MV-4-11 (cell line): ENCODE measurements around the gene KCNQ4.

Source experiments
- DNase-seq: peaks from one replicate; lab custom pipeline; 2025; lab: John Stamatoyannopoulos, UW

KCNQ4 gene

GRCh38 chr1:40820251-40820797, 36.7 kb downstream of the KCNQ4 start:
- peak; percentile 60 for DNase-seq

- no peak for DNase-seq
These were observed 37.5 kb downstream of the KCNQ4 start for GRCh38 chr1:40820911-40821693.

GRCh38 chr1:40822890-40823289, 39.3 kb downstream of the KCNQ4 start:
- no peak for DNase-seq

GRCh38 chr1:40823345-40823744, 39.8 kb downstream of the KCNQ4 start:
- no peak for DNase-seq

GRCh38 chr1:40823983-40824382, 40.4 kb downstream of the KCNQ4 start:
- DNase-seq: no peak

- no peak for DNase-seq
These were observed 41.2 kb downstream of the KCNQ4 start for GRCh38 chr1:40824591-40825434.

- DNase-seq: peak; percentile 21
These were observed 41.8 kb downstream of the KCNQ4 start for GRCh38 chr1:40825435-40825788.

GRCh38 chr1:40825996-40826395, 42.4 kb downstream of the KCNQ4 start:
- DNase-seq: no peak

GRCh38 chr1:40829631-40830245, 46.2 kb downstream of the KCNQ4 start:
- DNase-seq: no peak

- no peak for DNase-seq
These were observed 46.9 kb downstream of the KCNQ4 start for GRCh38 chr1:40830419-40830943.

GRCh38 chr1:40831001-40831732, 47.6 kb downstream of the KCNQ4 start:
- no peak for DNase-seq

- DNase-seq: no peak
These were observed 50.4 kb downstream of the KCNQ4 start for GRCh38 chr1:40833979-40834378.

GRCh38 chr1:40834968-40835545, 51.5 kb downstream of the KCNQ4 start:
- no peak for DNase-seq

GRCh38 chr1:40836283-40836682, 52.7 kb downstream of the KCNQ4 start:
- DNase-seq: no peak

- DNase-seq: no peak
These were observed 54.0 kb downstream of the KCNQ4 start for GRCh38 chr1:40837601-40838000.

GRCh38 chr1:40838045-40838979, 54.7 kb downstream of the KCNQ4 start:
- DNase-seq: no peak

GRCh38 chr1:40838980-40839942, 55.7 kb downstream of the KCNQ4 start:
- no peak for DNase-seq

- DNase-seq: no peak
These were observed 56.4 kb downstream of the KCNQ4 start for GRCh38 chr1:40839943-40840335.
